Kasumi-1 (cell line): ENCODE measurements around the gene SLC1A6.
A peak's percentile ranks its signal among the peaks of the same experiment; 100 is the strongest.
"Not testable (repeated sequence)": the region's sequence is repeated elsewhere in the genome, so short reads cannot be mapped to it uniquely, and the experiment has no call there.

Experiments
- DNase-seq, 2 experiments: peaks; one replicate each; lab custom pipeline; 2025; lab: John Stamatoyannopoulos, UW

SLC1A6 gene

DNA sequence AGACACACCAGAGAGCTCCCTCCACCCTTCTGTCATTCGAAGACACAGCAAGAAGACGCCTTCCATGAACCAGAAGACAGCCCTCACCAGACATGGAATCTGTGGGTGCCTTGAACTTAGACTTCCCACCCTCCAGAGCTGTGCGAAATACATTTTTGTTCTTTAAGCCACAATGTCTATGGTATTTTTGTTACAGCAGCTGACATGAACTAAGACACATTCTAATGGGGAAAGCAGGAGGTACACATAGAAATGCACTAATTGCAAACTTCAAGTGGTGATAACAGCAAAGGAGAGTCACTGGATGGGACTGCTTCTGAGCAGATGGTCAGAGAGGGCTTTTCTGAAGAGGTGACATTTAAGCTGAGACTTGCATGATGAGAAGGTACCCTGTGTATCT lies 22.2 kb downstream of the SLC1A6 start:
- DNase-seq, result no peak

DNA sequence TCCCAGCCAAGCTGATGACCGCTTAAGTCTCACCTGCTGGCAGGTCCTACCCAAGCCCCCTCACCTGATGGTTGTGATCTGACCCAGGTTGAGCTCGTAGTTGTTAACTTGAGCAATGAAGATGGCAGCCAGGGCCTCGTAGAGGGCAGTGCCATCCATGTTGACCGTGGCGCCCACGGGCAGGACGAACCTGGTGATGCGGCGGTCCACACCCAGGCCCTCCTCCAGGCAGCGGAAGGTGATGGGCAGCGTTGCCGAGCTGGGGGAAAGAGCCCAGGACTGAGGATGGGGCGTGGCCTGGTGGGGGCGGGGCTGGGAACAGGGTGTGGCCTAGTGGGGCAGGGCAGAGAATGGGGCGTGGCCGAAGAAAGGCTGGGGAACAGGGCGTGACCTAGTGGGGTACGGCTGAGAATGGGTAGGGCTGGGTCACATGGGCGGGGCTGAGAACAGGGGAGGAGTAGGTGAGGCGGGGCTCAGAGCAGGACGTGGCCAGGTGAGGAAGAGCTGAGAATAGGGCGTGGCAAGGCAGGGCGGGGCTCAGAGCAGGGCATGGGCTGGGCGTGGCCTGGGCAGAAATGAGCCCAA lies 25.5 kb downstream of the SLC1A6 start:
- DNase-seq, result no peak

DNA sequence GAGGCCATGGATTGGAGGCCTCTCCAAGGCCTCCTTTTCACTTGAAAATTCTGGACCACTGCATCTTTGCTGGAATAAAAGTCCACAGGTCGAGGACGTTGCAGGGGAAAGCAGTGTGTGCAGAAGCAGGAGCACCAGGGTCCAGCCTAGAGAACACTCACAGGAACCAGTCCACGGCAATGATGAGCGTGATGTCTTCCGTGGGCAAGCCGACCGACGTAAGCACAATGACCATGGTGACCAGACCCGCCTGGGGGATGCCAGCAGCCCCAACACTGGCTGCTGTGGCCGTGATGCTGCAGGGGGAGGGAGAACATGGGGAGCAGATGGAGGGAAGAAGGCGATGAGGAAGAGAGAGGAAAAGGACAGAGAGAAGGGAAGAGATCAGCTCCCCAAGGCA lies 26.9 kb downstream of the SLC1A6 start:
- DNase-seq, result no peak

DNA sequence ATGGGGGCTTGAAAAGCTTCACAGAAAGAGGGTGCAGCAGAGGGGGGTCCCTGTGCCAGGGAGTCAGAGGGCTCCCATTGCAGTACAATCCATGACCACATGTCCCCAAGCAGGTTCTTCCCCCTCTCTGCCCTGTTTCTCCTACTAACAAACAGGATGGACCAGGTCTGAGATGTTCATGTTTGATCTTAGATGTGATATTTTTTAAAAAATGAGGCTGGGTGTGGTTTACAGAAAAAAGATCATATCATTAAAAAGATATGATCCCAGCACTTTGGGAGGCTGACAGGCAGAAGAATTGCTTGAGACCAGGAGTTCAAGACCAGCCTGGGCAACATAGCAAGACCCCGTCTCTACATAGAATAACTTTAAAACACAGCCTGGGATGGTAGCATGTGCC lies 29.2 kb downstream of the SLC1A6 start:
- DNase-seq, result no peak

DNA sequence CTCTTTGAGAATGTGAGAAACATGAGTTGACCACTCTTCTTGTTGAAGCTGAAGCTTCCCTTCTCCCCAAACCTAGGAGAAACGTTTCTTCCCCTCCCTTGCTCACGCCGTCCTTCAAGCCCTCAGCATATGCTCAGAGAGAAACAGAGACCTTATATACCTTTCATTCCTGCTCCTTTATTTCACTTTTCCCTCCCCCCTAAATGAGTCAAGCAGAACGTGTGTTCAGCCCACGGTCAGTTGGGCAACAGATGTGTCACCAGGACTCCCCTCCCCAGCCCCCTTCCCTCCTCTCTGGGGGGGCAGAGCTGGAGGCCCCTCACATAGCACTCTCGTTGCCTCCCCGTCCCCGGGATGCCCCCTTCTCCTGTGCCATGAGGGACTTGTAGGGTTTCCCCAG lies 29.8 kb downstream of the SLC1A6 start:
- DNase-seq, result no peak

DNA sequence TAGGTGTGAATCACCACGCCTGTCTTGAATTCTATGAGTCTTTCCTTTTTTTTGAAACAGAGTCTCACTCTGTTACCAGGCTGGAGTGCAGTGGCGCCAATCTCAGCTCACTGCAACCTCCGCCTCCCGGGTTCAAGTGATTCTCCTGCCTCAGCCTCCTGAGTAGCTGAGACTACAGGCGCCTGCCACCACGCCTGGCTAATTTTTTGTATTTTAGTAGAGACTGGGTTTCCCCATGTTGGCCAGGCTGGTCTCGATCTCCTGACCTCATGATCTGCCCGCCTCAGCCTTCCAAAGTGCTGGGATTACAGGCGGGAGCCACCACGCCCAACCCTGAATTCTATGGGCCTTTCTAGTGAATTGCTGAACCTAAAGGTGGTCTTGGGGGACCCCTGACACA lies 30.3 kb downstream of the SLC1A6 start:
- DNase-seq, result not testable (repeated sequence)

DNA sequence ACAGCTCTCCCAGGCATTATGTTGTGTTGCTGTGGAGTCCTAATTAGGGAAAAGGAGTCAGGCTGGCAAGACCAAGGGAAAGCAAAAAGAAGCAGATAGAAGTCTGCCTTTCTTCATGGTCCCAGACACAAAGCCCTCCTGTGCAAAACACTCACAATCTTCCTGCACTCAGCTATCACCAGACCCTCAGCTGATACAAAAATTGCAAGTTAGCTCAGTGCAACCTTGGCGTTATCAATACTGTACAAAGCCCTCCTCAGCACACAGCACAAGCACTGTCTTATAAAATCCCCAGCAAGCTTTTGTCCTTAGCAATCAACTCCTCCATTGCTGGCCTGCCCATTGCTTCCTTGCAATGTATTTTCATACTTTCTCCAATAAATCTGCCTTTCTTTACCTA lies 35.2 kb downstream of the SLC1A6 start:
- DNase-seq, result no peak

DNA sequence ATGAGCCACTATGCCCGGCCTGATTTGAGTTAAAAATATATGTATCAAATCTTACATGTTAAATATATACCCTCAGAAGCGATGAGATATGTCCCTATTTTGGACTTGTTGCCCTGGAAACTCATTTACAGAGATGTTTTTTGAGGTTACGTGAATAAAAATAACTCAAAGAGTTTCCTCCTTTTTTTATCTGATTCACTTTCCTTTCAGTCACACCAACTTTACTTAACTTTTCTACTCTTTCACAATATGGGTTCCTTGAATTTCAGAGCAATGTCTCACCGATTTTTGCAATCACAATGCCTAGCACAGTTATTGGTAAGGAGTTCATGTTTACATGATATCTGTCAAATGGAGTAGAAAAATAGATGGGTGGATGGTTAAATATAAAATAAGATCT lies 36.1 kb downstream of the SLC1A6 start:
- DNase-seq, result no peak

DNA sequence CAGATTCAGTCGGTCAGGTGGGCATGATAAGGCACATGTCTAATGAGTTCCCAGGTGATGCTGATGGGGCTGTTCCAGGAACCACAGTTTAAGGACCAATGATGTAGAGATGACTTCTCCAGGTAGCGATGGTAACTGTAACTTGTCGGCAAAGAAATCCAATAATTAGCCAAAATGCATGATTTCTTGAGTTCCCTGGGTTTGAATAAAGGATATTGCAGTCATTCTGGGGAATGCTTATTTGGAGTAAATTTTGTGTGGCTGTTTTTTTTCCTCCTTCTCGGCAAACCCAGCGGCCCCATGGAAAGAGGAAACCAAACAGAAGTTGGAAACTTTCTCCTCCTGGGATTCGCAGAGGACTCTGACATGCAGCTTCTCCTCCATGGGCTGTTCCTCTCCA lies 38.5 kb downstream of the SLC1A6 start, which contains the start of gene OR7C2:
Gene OR7C2 (plus strand): TSS at position 301 of the 400 bp plus-strand sequence. CDS start 0 bp downstream, at position 301.
- DNase-seq, result no peak

DNA sequence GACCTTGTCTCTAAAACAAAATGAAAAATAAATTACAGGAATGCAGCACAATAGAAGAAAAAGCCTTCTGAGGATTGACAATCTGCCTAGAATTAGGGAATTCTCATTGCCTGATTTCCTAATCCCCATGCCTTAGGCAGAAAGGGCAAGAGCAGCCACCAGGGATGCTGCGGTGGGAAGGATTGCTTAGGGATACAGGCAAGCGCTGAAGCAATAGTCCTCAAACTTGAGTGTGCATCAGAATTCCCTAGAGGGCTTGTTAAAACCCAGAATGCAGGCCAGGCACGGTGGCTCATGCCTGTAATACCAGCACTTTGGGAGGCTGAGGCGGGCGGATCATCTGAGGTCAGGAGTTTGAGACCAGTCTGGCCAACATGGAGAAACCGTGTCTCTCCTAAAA lies 39.4 kb downstream of the SLC1A6 start:
- DNase-seq, result no peak

DNA sequence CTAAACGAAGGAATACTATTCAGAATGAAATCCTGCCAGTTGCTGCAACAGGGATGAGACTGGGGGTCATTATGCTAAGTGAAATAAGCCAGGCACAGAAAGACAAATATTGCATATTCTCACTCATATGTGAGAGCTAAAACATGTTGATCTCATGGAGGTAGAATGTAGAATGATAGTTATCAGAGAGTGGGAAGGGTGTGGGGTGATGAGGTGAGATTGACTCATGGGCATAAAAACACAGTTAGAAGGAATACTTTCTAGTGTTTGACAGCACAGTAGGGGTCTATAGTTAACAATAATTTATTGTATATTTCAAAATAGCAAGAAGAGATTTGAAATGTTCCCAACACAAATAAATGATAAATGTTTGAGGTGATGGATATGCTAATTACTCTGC lies 46.2 kb downstream of the SLC1A6 start:
- DNase-seq, result no peak

DNA sequence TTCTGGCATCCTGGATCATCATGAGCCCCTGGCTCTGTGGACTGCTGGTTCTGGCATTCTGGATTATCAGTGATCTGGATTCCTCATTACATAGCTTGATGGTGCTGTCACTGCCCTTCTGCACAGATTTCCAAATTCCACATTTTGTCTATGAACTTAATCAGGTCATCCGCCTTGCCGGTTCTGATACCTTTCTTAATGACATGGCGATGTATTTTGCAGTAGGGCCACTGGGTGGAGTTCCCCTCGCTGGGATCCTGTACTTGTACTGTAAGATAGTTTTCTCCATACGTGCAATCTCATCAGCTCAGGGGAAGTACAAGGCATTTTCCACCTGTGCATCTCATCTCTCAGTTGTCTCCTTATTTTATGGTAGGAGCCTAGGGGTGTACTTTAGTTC lies 62.8 kb downstream of the SLC1A6 start:
- DNase-seq, result peak in 1 of 2 experiments; percentile 2

DNA sequence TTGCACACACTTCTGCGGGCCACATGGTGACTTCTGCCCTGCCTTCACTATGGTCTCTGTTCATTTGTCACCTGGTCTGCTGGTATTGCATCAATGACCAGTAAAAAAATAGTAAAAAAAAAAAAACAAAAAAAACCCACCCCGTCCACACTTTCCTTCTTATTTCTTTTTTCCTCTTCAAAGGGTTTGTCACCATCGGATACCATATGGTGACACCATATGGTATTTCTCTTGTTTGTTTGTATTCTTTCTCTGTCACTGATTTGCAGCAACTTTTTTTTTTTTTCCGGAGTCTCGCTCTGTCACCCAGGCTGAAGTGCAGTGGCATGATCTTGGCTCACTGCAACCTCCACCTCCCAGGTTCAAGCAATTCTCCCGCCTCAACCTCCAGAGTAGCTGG lies 64.5 kb downstream of the SLC1A6 start:
- no peak for DNase-seq

DNA sequence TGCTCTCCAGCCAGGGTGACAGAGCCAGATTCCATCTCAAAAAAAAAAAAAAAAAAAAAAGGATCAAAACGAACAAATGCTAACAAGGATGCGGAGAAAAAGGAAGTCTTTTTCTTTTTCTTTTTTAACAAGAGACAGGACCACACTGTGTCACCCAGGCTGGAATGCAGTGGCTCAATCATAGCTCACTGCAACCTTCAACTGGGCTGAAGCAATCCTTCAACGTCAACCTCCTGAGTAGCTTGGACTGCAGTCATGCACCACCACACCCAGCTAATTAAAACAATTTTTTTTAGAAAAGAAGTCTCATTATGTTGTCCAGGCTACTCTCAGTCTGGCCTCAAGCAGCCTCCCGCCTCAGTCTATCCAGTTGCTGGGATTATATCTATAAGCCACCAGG lies 73.0 kb downstream of the SLC1A6 start:
- DNase-seq, result no peak

DNA sequence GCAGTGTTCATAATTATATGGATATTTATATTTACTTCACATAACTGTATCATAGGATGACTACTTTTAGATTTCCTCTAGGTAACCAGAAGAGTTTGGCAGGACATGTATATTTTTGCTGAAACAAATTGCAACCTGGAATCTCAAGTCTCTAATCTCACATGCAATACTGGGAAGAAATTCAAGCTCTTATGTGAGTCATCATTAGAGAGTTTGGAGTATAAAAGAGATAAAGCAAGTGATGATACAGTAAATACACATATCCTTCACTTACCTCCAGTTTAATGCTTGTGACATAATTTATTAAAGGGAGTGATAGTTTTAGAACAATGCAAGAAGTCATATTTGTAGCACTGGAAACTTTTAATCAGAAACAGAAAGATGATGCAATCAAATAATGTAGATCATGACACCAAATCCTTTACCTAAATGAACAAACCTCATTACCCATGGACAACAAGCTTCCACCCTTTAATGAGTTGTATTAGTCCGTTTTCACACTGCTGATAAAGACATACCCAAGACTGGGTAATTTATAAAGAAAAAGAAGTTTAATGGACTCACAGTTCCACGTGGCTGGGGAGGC lies 77.9 kb downstream of the SLC1A6 start:
- no peak for DNase-seq
